Gastrocnemius medialis (tissue), 4 donors: ENCODE measurements around the gene PGA3.
"Not testable (repeated sequence)": the region's sequence is repeated elsewhere in the genome, so short reads cannot be mapped to it uniquely, and the experiment has no call there.

ENCODE experiments used
- CTCF ChIP-seq, 5 experiments: fragments of 450-650 bp in 3 of 5; fragments of 200-600 bp in 2 of 5; sonication (generic) in 2 of 5; IDR thresholded peaks in 4 of 5; conservative IDR thresholded peaks in 1 of 5; 1 replicate in 4 of 5; 2 replicates in 1 of 5; pipeline ENCODE4 v1.5.1; 2016 to 2019; ENCODE audit warnings: antibody characterized with exemption in 5 of 5, mild to moderate bottlenecking in 3 of 5, moderate library complexity in 3 of 5
- POLR2A ChIP-seq, 2 donors: fragments of 450-650 bp; IDR thresholded peaks; one replicate each; pipeline ENCODE4 v1.6.1; 2017; ENCODE audit warnings: antibody characterized with exemption in 2 of 2, mild to moderate bottlenecking in 2 of 2, moderate library complexity in 2 of 2

GRCh38 chr11:61180205-61180604, 23.1 kb upstream of the PGA3 start:
- TF ChIP-seq CTCF (IDR thresholded peaks at IDR 0.05 in 4 of 5, conservative IDR thresholded peaks at IDR 0.05 in 1 of 5); POLR2A (IDR thresholded peaks at IDR 0.05): not testable (repeated sequence)
